ENCODE results near the gene CNKSR3. TPM values are rescaled to one million over a fixed set of nuclear protein-coding genes. Genes with fewer than 3 reads are reported as not detected.
A peak's percentile ranks its signal among the peaks of the same experiment; 100 is the strongest.

CNKSR3 gene
- total RNA-seq, 1 experiment from 2014 or later, result 19.4 TPM

DNA sequence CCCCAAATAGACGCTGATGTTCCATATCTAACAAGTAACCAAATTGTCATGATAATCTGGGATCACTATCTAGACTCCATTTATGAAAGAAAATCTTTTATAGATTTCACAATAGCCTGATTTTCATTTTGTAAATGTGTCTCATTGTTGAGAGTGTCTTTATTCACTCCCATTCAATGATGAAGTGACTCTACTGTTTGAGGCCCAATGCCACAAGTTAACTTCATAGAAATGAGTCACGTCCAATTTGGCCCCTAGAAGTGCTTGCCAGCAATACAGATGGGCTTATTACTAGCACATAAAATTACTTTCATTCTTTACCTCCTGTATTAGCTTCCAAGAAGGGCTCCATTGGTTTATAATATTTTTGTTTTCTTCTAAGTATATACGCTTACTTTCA lies 160.2 kb downstream of the CNKSR3 start:
- DNase-seq (ENCODE audit: low read depth), result peak; percentile 67

DNA sequence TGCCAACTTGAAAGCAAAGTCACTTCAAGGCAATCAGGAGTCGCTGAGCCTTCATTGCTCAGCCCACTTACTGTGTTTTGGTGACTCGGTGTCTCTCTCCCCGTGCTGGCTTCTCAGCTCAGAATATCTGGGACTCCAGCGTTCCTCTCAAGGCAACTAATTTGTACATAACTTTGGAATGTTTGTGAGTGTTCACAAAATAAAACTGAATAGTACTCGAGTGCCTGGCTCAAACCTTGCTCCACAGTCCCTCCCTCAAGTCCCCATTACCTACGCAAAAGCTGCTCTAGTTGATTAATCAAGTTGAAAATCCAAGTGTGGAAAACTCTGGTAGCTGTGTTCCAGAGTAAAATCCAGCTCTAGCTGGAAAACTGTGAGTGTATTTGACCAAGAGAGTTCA lies 162.5 kb downstream of the CNKSR3 start:
- no peak for DNase-seq (ENCODE audit: low read depth)

DNA sequence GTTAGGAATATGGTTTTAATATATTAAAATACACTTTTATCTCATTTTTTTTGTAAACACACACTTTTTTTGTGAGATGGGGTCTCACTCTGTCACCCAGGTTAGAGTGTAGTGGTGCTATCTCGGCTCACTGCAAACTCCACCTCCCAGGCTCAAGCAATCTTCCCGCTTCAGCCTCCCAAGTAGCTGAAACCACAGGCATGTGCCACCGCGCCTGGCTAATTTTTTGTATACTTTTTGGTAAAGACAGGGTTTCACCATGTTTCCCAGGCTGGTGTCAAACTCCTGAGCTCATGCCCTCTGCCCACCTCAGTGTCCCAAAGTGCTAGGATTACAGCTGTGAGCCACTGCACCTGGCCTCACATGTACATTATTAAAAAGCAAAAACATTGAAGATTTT lies 164.7 kb downstream of the CNKSR3 start:
- peak; percentile 51 for DNase-seq (ENCODE audit: low read depth)

DNA sequence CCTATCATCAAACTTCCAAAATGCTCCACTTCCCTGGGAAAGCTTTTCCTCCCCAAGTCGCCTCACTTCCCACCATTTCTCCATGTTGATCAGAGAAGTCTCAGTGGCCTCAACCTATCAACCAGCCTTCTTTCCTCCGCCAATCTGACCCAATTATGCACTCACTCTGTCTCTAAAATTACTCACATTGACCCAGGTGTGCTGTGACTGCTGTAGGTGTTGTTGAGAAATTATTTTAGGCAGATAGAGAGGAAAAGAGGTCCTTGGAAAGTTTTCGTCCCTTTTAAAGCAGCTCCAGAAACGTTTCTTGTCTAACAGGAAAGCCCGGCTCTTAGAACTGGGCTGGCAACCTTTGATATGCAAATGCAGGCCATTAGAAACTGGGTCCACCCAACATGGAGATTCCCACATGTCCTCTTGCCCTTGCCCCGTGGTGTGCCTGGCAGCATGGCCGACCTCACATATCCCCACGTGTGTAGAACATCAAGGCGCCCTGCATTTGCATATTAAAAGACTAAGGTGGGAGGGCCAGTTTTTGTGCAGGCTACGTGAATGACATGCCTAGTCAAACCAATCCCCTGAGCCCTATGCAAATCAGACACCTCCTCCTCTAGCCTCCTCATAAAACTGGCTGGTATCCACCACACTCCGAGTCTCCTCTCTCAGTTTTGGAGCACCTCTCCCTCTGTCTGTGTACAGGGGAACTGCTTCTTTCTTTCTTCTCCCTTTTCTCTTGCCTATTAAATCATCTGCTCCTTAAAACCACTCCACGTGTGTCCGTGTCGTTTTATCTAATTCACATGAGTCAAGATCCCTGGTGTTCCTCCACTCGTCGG lies 166.8 kb downstream of the CNKSR3 start:
- peak; percentile 97 for DNase-seq (ENCODE audit: low read depth)

DNA sequence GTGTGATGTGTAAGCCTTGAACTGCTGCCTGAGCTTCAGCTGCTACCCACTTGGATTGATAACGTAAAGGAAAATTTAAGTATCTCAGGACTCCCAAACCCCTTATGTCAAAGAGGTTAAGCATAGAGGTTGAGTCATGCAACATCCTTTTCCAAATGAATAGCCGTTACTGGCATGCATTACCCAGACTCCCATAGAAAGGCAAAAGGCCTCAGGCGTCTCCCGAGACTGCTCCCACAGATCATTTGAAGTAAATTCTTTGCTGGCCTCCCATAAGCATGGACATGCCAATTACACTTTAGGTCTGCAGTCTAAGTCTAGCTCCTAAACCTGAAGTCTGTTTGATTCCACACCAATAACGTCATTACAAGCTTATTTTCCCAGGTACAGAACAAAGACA lies 168.6 kb downstream of the CNKSR3 start:
- DNase-seq (ENCODE audit: low read depth), result peak; percentile 97

DNA sequence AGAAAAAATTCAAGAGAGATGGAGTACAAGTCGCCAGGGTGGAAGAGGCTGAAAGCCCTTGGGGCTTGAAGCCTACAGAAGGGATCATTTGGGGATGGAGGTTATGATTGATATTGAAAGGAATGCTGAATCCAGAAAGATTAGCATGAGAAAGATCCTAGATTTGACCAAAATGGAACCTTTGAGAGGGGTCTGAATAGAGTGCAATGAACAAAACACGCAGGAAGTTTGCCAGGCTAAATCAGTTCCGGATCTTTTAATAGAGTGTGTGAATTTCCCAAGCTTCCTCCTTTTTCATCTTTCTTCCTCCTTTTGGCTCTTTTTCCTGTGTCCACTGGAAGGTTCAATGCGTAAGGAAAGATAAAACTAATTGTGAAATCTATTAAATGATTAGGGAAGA lies 169.1 kb downstream of the CNKSR3 start:
- peak; percentile 74 for DNase-seq (ENCODE audit: low read depth)

Other genes with a start within 250 kb of the CNKSR3 start
- 0.32 and 1.6 TPM in 2 replicates for gene IPCEF1, start 153.9 kb downstream of the CNKSR3 start, total RNA-seq (2014; rRNA removed; shearing (Covaris generic))
- gene SCAF8, start 222.7 kb upstream of the CNKSR3 start, total RNA-seq (2014; rRNA removed; shearing (Covaris generic)), result 24.8 and 38.5 TPM in 2 replicates

All from M059J (cell line).